Caco-2 (cell line): ENCODE results near the gene CAMKK1. TPM values are rescaled to one million over a fixed set of nuclear protein-coding genes. Genes with fewer than 3 reads are reported as not detected.

Source experiments
- BruUV-seq: library from RNA; stranded (reverse); fragments of 400-500 nt; replicated peaks from 2 replicates; lab custom pipeline; 2021; lab: Mats Ljungman, UMichigan
- CTCF ChIA-PET: fragments of 300-600 bp; sonication (Branson Sonifier 250); formaldehyde crosslinking; loops from one replicate; lab custom pipeline; 2022; ENCODE audit warnings: antibody characterized with exemption; lab: Charles Lee
- POLR2A ChIA-PET: fragments of 300-600 bp; sonication (Branson Sonifier 250); formaldehyde crosslinking; loops from one replicate; lab custom pipeline; 2022; ENCODE audit warnings: antibody characterized with exemption; lab: Charles Lee
- DNase-seq, 2 experiments: peaks; one replicate each; pipeline versions ENCODE4 v3.0.0 to v3.0.0-alpha.2; 2020 to 2022
- H3K27me3 ChIP-seq: replicated peaks from 2 replicates; pipeline ENCODE4 v1.6.0; 2011; ENCODE audit warnings: low read length; ENCODE audit not compliant: control insufficient read depth, insufficient read depth
- H3K36me3 ChIP-seq: 2 replicates; pipeline ENCODE4 v1.5.1; 2011; ENCODE audit warnings: low read length; ENCODE audit not compliant: control insufficient read depth, insufficient read depth
- H3K4me1 ChIP-seq: fragments of 250-450 bp; sonication (Bioruptor Pico); 2 replicates; pipeline ENCODE4 v1.5.1; 2020; ENCODE audit warnings: mild to moderate bottlenecking
- H3K4me3 ChIP-seq: 2 replicates; pipeline ENCODE4 v1.5.1; 2011; ENCODE audit warnings: low read depth, mild to moderate bottlenecking, control low read depth, low read length
- H3K9me3 ChIP-seq: fragments of 250-450 bp; sonication (Bioruptor Pico); 2 replicates; pipeline ENCODE4 v1.5.1; 2020; ENCODE audit warnings: mild to moderate bottlenecking, moderate library complexity
- H3K27ac Mint-ChIP-seq: one replicate; pipeline ENCODE4 v1.8.0; 2022; ENCODE audit warnings: mixed read lengths; ENCODE audit not compliant: unreplicated experiment
- H3K27me3 Mint-ChIP-seq: one replicate; pipeline ENCODE4 v1.8.0; 2022; ENCODE audit warnings: mixed read lengths; ENCODE audit not compliant: insufficient read depth, unreplicated experiment
- H3K36me3 Mint-ChIP-seq: one replicate; pipeline ENCODE4 v1.8.0; 2022; ENCODE audit warnings: mild to moderate bottlenecking, mixed read lengths; ENCODE audit not compliant: insufficient read depth, unreplicated experiment
- H3K4me1 Mint-ChIP-seq: one replicate; pipeline ENCODE4 v1.8.0; 2022; ENCODE audit warnings: low read depth, mixed read lengths; ENCODE audit not compliant: unreplicated experiment
- H3K4me3 Mint-ChIP-seq: one replicate; pipeline ENCODE4 v1.8.0; 2022; ENCODE audit warnings: mild to moderate bottlenecking, moderate library complexity, mixed read lengths; ENCODE audit not compliant: unreplicated experiment
- H3K9me3 Mint-ChIP-seq: one replicate; pipeline ENCODE4 v1.8.0; 2022; ENCODE audit warnings: mixed read lengths; ENCODE audit not compliant: unreplicated experiment
- CTCF ChIP-seq, 2 experiments: fragments of 200-600 bp in 1 of 2; IDR thresholded peaks; 1 replicate in 1 of 2; 2 replicates in 1 of 2; pipeline versions ENCODE4 v1.5.1 to v1.8.0; 2011 to 2022; ENCODE audit warnings: antibody characterized with exemption in 1 of 2, control low read depth in 1 of 2, inconsistent platforms in 1 of 2, low read depth in 1 of 2, low read length in 1 of 2, mild to moderate bottlenecking in 1 of 2, moderate library complexity in 1 of 2; ENCODE audit not compliant: insufficient read depth in 1 of 2, severe bottlenecking in 1 of 2, unreplicated experiment in 1 of 2
- intact Hi-C: fragments of 100-400 bp; cut with micrococcal nuclease; formaldehyde crosslinking; loops from one replicate; pipeline ENCODE4 v1.10.0; 2022; ENCODE audit not compliant: unreplicated experiment
- total RNA-seq: library from RNA; stranded (reverse); gene quantifications from 2 replicates; pipeline ENCODE4 v1.2.3, GENCODE V29; 2022

CAMKK1 gene
- total RNA-seq, 1 experiment from 2014 or later: 1.9 TPM

GRCh38 chr17:3903881-3904290 lies 11.0 kb upstream of the CAMKK1 start:
- Histone ChIP-seq H3K36me3 (no peaks in the 10 kb centered on the region), H3K4me3 (no peak overlapping the region), H3K27me3 (no peaks in the 10 kb centered on the region), H3K4me1 (no peaks in the 10 kb centered on the region), H3K9me3 (no peaks in the 10 kb centered on the region)
- no peaks in the 10 kb centered on the region for H3K36me3 Mint-ChIP-seq
- no peaks in the 10 kb centered on the region for H3K27me3 Mint-ChIP-seq
- H3K4me3 Mint-ChIP-seq: no peak overlapping the region
- no peak for DNase-seq
- no peaks in the 10 kb centered on the region for H3K9me3 Mint-ChIP-seq
- H3K4me1 Mint-ChIP-seq: no peaks in the 10 kb centered on the region
- ChIA-PET POLR2A (no interaction called here), CTCF (no interaction called here)
- no peak overlapping the region for H3K27ac Mint-ChIP-seq
- TF ChIP-seq CTCF (IDR thresholded peaks at IDR 0.05; ENCODE audit: insufficient read depth in 1 of 2, low read depth in 1 of 2, low read length in 1 of 2, severe bottlenecking in 1 of 2, unreplicated experiment in 1 of 2): no peak
- BruUV-seq: no TSS peak
- intact Hi-C loops: no loop called here

- no peaks in the 10 kb centered on the region for H3K27me3 ChIP-seq
- TF ChIP-seq CTCF (IDR thresholded peaks at IDR 0.05; ENCODE audit: insufficient read depth in 1 of 2, low read depth in 1 of 2, low read length in 1 of 2, severe bottlenecking in 1 of 2, unreplicated experiment in 1 of 2): no peak
- H3K9me3 ChIP-seq: no peaks in the 10 kb centered on the region
- DNase-seq: no peak
- H3K9me3 Mint-ChIP-seq: no peaks in the 10 kb centered on the region
- no peaks in the 10 kb centered on the region for H3K36me3 Mint-ChIP-seq
- ChIA-PET POLR2A (no interaction called here), CTCF (no interaction called here)
- no peaks in the 10 kb centered on the region for H3K4me1 ChIP-seq
- no peaks in the 10 kb centered on the region for H3K27me3 Mint-ChIP-seq
- H3K36me3 ChIP-seq: no peaks in the 10 kb centered on the region
- H3K27ac Mint-ChIP-seq: no peak overlapping the region
- H3K4me1 Mint-ChIP-seq: no peaks in the 10 kb centered on the region
- intact Hi-C loops: no loop called here
- no TSS peak for BruUV-seq
- no peak overlapping the region for H3K4me3 Mint-ChIP-seq
- no peak overlapping the region for H3K4me3 ChIP-seq
Observed at GRCh38 chr17:3903051-3903825, 10.4 kb upstream of the CAMKK1 start.

GRCh38 chr17:3900646-3901045 lies 7.8 kb upstream of the CAMKK1 start:
- no peak overlapping the region for H3K4me3 ChIP-seq
- Mint-ChIP-seq H3K36me3 (no peaks in the 10 kb centered on the region), H3K9me3 (no peaks in the 10 kb centered on the region), H3K4me1 (no peaks in the 10 kb centered on the region), H3K4me3 (no peak overlapping the region), H3K27me3 (no peaks in the 10 kb centered on the region), H3K27ac (no peak overlapping the region)
- H3K36me3 ChIP-seq: no peaks in the 10 kb centered on the region
- no peak for DNase-seq
- no TSS peak for BruUV-seq
- intact Hi-C loops: no loop called here
- H3K4me1 ChIP-seq: no peaks in the 10 kb centered on the region
- POLR2A ChIA-PET: no interaction called here
- CTCF ChIA-PET: no interaction called here
- no peaks in the 10 kb centered on the region for H3K27me3 ChIP-seq
- H3K9me3 ChIP-seq: no peaks in the 10 kb centered on the region
- TF ChIP-seq CTCF (IDR thresholded peaks at IDR 0.05; ENCODE audit: insufficient read depth in 1 of 2, low read depth in 1 of 2, low read length in 1 of 2, severe bottlenecking in 1 of 2, unreplicated experiment in 1 of 2): no peak
